ENCODE data around the gene DUOXA1.

DNA sequence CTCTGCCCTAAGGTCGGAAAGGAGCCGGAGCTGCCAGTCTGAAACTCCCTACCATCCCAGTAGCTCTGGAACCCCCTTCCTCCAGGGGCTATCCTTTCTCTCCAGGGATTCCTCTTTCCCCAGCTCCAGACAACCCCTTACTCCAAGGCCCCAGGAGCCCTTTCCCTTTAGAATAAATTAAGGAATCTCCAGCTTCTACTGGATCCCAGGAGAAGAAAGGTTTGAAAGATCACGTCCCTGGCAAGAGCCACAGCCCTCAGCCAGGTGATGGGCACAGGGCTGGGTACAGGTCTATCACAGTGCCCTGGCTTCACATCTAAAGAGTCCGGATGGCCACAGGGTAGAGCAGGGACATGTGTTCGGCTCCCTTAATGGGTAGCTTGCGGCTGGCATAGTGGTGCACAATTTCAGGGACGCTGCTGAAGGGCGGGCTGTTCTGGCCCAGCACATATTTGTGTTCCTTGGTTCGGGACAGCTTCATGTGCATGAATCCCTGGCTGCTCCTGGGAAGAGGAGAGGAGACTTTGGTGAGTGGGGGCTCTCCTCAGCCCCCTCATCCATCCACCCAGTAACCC lies 38.0 kb upstream of the DUOXA1 start:
- TF ChIP-seq MYC (IDR thresholded peaks at IDR 0.05; ENCODE audit: low read depth, low read length) (no peak), MYC (CRISPR knock-in tag; IDR thresholded peaks at IDR 0.05; ENCODE audit: borderline replicate concordance, low read depth) (no peak), EZH2 (IDR thresholded peaks at IDR 0.05; ENCODE audit: borderline replicate concordance, low read depth, low read length) (no peak)
- TF ChIP-seq, protein P1, sequence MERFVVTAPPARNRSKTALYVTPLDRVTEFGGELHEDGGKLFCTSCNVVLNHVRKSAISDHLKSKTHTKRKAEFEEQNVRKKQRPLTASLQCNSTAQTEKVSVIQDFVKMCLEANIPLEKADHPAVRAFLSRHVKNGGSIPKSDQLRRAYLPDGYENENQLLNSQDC (CRISPR knock-in tag; IDR thresholded peaks at IDR 0.05), result no peak
